ENCODE measurements around the gene PFKFB3. TPM values are rescaled to one million over a fixed set of nuclear protein-coding genes. Genes with fewer than 3 reads are reported as not detected.

The PFKFB3 gene
- total and polyA plus RNA-seq, 7 donors: 25.4 to 704 (median 163) TPM

DNA sequence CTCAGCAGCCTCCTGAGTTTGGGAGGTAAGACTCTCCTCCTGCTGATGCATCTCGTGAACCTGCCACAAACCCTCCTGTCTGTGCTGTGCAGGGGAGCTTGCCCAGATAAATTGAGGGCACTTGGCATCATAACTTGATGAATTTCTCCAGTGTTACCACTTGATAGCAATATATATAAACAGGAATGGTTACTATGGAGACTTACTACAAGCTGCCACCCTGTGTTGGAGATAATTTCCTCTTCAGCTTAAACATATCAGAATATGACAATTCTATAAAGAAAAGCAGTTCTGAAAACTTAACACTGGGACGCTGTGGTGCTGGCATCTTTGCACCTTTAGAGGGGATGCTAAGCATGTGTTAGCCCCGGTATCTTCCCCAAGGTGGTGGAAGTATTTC, 14.9 kb downstream of the PFKFB3 start:
- WGBS, 3 donors: 64 to 81% (median 73%) methylated on average over 3 of the region's 3 CpGs
- DNase-seq: no peak
- Histone ChIP-seq H3K27ac (peak overlapping the region; percentile 46), H3K4me1 (peaks cover 2% of the 10 kb centered on the region), H3K9me3 (no peaks in the 10 kb centered on the region), H3K4me3 (no peak overlapping the region), H3K36me3 (ENCODE audit: insufficient read depth in 1 of 2, low read depth in 1 of 2) (peaks cover 6 to 100% of the 10 kb centered on the region in 2 donors), H3K27me3 (ENCODE audit: insufficient read depth in 3 of 3, low read length in 2 of 3) (no peaks in the 10 kb centered on the region)
- no peak for ATAC-seq
- no peak for TF ChIP-seq CTCF (IDR thresholded peaks at IDR 0.05)
- intact Hi-C loops (cut with DNase I): loop anchor here in 1 of 2 donors (5.0 kb wide), 1 partner anchor 105 kb away; no protein-coding TSS in a partner anchor

DNA sequence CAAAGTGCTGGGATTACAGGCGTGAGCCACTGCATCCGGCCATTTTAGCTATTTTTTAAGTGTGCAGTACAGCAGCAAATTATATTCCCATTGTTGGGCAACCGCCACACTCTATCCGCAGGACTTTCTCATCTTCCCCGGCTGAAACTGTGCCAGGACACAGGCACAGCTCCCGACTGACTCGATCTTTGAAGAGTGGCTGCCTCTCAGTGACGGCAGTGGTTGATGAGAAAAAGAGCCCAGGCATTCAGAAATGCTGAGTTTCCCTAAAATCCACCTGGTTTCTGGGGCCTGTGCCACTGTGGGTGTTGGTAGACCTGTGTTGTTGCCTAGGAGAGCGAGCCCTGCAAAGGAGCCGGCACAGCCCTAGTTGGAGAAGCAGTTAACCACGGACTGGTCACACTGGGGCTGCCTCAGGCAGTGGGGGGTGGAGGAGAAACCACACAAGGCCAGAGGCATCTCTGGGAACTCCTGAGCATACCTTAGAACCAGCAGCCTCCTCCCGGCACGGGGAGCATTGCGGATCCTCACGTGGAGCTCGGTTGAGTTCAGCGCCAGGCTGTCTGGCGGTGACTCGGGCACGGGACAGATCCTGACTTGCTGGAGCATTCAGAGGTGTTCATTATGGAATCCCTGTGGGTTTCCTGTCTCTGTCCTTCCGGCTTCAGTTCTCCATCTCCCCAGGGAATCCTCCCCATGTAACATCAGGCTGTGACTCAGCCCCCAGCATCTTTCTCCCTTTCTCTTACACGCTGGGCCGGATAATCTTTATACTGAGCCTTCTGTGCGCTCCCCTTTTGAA, 16.2 kb downstream of the PFKFB3 start:
- H3K36me3 ChIP-seq (ENCODE audit: insufficient read depth in 1 of 2, low read depth in 1 of 2): peaks cover 5 to 100% of the 10 kb centered on the region in 2 donors
- no peak for TF ChIP-seq CTCF (IDR thresholded peaks at IDR 0.05)
- peak in 1 of 2 donors; percentile 66 for DNase-seq
- H3K27ac ChIP-seq: peak overlapping the region; percentile 61
- H3K4me1 ChIP-seq: no peaks in the 10 kb centered on the region
- WGBS, 3 donors: 61 to 83% (median 65%) methylated on average over 24 of the region's 24 CpGs
- no peak overlapping the region for H3K4me3 ChIP-seq
- no peaks in the 10 kb centered on the region for H3K9me3 ChIP-seq
- H3K27me3 ChIP-seq (ENCODE audit: insufficient read depth in 3 of 3, low read length in 2 of 3): no peaks in the 10 kb centered on the region
- intact Hi-C loops (cut with DNase I): loop anchor here in 1 of 2 donors (5.0 kb wide), 1 partner anchor 107 kb away; no protein-coding TSS in a partner anchor
- peak; percentile 7 to 53 (median 31) for ATAC-seq

DNA sequence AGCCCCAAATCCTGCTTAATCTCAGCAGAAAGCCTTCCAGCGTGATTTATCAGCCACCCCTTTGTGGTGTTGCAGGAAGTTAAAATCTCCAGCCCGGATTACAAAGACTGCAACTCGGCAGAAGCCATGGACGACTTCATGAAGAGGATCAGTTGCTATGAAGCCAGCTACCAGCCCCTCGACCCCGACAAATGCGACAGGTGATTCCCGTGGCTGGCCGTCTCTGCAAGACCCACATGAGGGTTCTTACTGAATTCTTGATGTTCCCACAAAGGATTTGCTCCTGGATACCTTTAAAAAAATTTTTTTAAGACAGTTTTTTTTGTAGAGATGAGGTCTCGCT, 16.7 kb downstream of the PFKFB3 start:
- Histone ChIP-seq H3K36me3 (ENCODE audit: insufficient read depth in 1 of 2, low read depth in 1 of 2) (peaks cover 3 to 100% of the 10 kb centered on the region in 2 donors), H3K27ac (peak overlapping the region; percentile 6), H3K4me1 (no peaks in the 10 kb centered on the region), H3K9me3 (no peaks in the 10 kb centered on the region), H3K4me3 (no peak overlapping the region), H3K27me3 (ENCODE audit: insufficient read depth in 3 of 3, low read length in 2 of 3) (no peaks in the 10 kb centered on the region)
- no peak for TF ChIP-seq CTCF (IDR thresholded peaks at IDR 0.05)
- WGBS, 3 donors: 72 to 78% (median 78%) methylated on average over 10 of the region's 10 CpGs
- ATAC-seq: no peak
- intact Hi-C loops (cut with DNase I): loop anchor here in 1 of 2 donors (5.0 kb wide), 1 partner anchor 107 kb away; no protein-coding TSS in a partner anchor
- peak in 1 of 2 donors; percentile 17 for DNase-seq

DNA sequence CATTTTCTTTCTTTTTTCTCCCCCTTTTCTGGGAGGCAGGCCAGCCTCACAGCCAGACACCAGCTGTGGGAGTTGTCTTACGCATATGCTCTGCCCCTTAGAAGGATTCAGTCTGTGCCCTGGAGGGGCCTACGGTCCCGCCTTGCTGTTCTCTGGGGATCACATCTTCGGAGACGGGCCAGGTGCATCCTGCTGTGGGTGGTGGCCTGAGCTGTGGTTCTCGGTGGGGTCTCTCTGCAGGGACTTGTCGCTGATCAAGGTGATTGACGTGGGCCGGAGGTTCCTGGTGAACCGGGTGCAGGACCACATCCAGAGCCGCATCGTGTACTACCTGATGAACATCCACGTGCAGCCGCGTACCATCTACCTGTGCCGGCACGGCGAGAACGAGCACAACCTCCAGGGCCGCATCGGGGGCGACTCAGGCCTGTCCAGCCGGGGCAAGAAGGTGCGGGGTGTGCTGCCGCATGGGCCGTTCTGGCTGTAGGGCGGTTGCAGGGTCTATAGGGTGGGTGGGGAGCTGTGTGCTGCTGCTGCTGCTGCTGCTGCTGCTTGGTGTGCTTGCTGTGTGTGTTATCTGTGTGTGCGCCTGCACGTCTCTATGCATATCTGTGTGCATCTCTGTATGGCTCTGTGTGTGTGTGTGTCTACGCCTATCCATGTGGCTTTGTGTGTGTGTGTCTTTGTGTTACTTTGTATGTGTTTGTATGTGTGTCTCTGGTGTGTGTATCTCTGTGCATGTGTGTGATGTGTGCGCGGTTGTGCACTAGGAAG, 17.9 kb downstream of the PFKFB3 start:
- Histone ChIP-seq H3K27ac (peak overlapping the region; percentile 23), H3K9me3 (no peaks in the 10 kb centered on the region), H3K4me1 (no peaks in the 10 kb centered on the region), H3K4me3 (no peak overlapping the region), H3K36me3 (ENCODE audit: insufficient read depth in 1 of 2, low read depth in 1 of 2) (peaks cover 3 to 100% of the 10 kb centered on the region in 2 donors), H3K27me3 (ENCODE audit: insufficient read depth in 3 of 3, low read length in 2 of 3) (no peaks in the 10 kb centered on the region)
- no peak for ATAC-seq
- peak in 1 of 2 donors; percentile 50 for DNase-seq
- intact Hi-C loops (cut with DNase I): no loop called here
- 92 to 96% (median 93%) methylated on average over 30 to 32 of the region's 32 CpGs for WGBS, 3 donors
- no peak for TF ChIP-seq CTCF (IDR thresholded peaks at IDR 0.05)

All from psoas muscle (tissue), 8 donors.